GM12865 (cell line): Measurements from ENCODE around the gene SLC49A3.
A peak's percentile ranks its signal among the peaks of the same experiment; 100 is the strongest.

Experiments used
- DNase-seq: peaks from one replicate; pipeline ENCODE4 v3.0.0; 2010; ENCODE audit warnings: low read depth
- H3K4me3 ChIP-seq: 2 replicates; pipeline ENCODE4 v1.5.1; 2011; ENCODE audit warnings: mild to moderate bottlenecking, low read depth, low read length, control low read depth
- CTCF ChIP-seq: IDR thresholded peaks from 2 replicates; pipeline ENCODE4 v1.5.1; 2011; ENCODE audit warnings: low read length, control low read depth, low read depth, inconsistent platforms; ENCODE audit not compliant: insufficient read depth; ENCODE audit errors: missing control alignments

SLC49A3 gene

GRCh38 chr4:666436-666810 is 22.5 kb downstream of the SLC49A3 start:
- H3K4me3 ChIP-seq, result no peak overlapping the region
- no peak for DNase-seq
- no peak for TF ChIP-seq CTCF

DNA sequence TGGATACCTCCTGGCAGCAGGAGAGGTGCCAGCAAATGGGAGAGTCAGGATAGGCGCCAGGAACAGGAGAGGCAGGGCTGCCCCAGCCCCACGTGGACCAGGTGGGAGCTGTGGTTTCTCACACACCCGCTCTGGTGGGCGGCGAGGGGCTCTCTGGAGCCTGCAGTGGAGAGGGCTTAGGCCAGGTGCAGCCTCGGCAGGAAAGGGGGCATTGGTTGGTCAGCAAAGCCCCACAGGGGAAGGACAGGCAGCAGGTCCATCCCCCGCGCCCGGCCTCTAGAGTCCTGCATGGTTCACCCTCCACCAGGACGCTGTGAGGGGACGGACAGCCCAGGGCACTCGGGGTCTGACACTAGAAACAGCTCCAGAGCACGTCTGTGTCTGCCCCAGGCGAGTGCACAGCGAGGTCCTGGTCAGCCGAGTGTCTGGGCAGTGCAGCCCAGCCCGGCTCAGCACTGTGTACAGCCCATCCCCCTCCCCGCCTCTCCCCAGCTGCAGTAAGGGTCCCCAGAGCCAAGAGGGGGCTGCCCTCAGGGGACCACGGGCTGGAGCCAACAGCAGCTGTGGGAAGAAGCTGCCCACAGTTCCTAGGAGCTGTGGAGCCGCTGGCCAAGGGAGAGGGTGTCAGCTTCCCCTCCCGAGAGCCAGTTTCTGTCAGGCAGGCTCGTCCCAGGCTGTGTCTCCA is 23.1 kb downstream of the SLC49A3 start:
- TF ChIP-seq CTCF, result no peak
- no peak for DNase-seq
- no peak overlapping the region for H3K4me3 ChIP-seq

DNA sequence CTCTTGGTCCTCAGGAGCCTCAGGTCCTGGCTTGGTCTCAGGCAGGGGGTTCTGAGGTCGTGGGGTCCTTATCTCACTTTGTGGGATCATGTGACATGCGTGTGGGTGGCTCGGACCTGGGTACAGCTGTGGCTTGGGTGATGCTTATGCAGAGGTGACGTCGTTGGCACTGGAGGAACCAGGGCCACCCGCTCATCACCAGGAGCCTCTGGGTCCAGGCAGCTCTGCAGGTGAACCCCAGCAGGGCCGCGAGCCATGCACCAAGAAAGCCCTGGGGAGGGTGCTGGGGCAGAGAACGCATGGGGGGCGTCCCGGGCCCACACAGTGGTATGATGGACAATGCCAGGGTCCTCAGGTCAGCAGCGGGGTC is 23.6 kb downstream of the SLC49A3 start:
- no peak overlapping the region for H3K4me3 ChIP-seq

DNA sequence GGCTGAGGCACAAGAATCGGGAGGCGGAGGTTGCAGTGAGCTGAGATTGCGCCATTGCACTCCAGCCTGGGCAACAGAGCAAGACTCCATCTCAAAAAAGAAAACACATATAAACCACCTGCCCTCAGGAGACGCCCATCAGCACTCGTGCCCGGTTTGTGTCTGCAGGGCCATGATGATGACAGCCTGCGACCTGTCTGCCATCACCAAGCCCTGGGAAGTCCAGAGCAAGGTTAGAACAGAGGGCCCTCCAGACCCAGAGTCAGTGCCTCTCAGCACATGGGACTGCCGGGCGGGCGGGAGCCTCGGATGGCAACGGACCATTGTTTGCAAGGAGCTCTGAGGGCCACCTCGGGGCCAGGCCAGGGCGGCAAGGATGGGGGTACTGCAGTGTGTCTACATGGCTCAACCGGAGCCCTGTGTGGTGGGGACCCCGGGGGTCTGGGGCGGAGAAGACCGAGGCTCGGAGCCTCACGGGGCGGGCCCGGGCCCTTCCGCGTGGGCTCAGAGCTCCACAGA is 24.2 kb downstream of the SLC49A3 start:
- H3K4me3 ChIP-seq, result peak overlapping the region; percentile 64; the same call in 1 of the 2 replicates
- DNase-seq, result no peak
- TF ChIP-seq CTCF, result no peak

More for the DNA sequence above, 23.6 kb downstream of the SLC49A3 start:
- DNase-seq, result no peak
- TF ChIP-seq CTCF, result no peak

DNA sequence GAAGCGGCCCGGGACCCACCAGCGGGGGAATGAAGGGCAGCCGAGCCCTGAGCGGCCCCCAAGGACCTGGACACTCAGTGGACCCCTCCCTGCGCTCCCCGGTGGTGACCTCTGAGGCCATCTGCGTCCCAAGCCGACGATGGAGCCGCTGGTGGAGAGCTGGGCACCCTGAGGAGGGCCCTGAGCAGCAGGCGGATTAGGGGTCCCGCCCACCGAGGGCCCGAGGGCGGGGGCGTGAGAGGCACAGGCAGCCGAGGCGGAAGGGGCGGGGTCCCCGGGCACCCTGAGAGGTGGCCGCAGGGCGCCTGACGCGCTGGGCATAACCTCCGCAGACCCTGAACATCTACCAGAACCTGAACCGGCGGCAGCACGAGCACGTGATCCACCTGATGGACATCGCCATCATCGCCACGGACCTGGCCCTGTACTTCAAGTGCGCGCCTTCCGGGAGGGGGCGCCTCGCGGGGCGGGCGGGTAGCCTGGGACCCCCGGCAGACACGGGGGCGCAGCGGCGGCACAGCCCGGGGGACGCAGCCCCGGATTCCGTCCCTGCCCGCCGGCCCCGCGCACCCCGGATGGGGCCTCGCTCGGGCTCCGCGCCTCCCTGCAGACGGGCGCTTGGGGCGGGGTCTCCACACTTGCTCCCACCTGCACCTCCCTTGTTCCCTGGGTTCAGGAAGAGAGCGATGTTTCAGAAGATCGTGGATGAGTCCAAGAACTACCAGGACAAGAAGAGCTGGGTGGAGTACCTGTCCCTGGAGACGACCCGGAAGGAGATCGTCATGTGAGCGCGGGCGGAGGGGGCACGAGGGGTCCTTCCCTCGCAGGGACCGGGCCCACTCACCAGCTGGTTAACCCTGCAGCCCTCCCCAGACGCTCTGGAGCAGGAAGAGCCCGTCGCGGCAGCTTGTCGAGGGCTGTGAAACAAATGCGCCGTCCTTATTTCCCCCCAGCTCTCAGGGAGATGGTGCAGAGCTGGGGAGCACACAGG is 25.2 kb downstream of the SLC49A3 start:
- DNase-seq, result peak; percentile 72
- peak overlapping the region; percentile 64 for H3K4me3 ChIP-seq
- TF ChIP-seq CTCF, result peak; percentile 3

- peak overlapping the region; percentile 64 for H3K4me3 ChIP-seq
- no peak for DNase-seq
- TF ChIP-seq CTCF, result no peak
Measured at GRCh38 chr4:663046-663437, 25.9 kb downstream of the SLC49A3 start.
